ENCODE measurements around the gene STRN4.
A peak's percentile ranks its signal among the peaks of the same experiment; 100 is the strongest.

Gene STRN4

DNA sequence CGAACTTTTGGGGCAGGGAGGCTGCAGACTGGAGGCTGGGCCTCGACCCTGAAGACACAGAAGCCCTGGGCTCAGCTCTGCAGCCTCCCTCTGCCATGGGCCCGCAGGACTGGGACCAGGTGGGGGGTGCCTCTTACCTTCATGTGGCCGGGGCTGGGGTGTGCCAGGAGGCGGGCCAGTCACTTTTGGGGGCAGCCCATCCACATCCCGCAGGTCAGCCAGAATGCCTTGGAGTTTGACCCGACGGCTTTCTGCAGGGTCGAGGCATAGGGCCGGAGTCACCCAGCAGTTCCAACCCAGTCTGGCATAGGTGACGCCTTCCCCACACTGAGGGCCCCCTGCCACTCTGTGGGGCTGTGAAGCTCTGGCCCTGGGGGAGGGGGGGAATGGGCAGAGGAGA lies 18.5 kb downstream of the STRN4 start:
- Histone ChIP-seq H3K27ac (ENCODE audit: low read depth, low read length) (peak overlapping the region; percentile 2), H3K4me3 (ENCODE audit: low read depth in 1 of 2, low read length in 2 of 2) (no peak overlapping the region), H3K9ac (ENCODE audit: low read length) (no peak overlapping the region), H3K9me3 (ENCODE audit: low read length) (no peaks in the 10 kb centered on the region), H3K27me3 (ENCODE audit: control insufficient read depth in 1 of 2, insufficient read depth in 2 of 2, low read length in 2 of 2) (no peaks in the 10 kb centered on the region), H3K4me1 (ENCODE audit: insufficient read depth, low read length) (peaks cover 12% of the 10 kb centered on the region), H3K36me3 (ENCODE audit: insufficient read depth, low read length) (peaks cover 76% of the 10 kb centered on the region)

DNA sequence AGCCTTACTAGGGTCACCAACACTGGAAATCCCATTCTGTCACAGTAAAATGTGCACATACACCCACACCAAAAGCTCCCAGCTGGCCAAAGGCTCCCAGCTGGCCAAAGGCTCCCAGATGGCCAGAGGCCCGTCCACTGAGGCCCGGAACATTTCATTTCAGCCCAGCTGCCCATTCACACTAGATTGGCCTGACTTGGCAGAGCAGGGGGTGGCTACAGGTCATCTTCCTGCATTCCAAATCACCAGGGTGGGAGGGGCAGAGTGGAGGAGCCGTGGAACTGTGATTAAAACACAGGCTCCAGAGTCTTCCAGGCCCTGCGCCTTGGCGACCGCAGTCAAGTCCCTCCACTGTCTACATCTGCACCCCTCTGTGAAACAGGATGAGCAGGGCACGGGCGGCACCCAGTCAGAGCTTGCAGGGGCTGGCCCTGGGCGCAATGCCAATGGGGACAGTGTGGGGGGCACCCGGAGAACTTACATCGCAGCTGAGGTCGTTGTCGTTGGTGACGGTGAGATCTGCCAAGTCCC lies 19.2 kb downstream of the STRN4 start:
- no peak overlapping the region for H3K27ac ChIP-seq (ENCODE audit: low read depth, low read length)
- peaks cover 80% of the 10 kb centered on the region for H3K36me3 ChIP-seq (ENCODE audit: insufficient read depth, low read length)
- H3K9ac ChIP-seq (ENCODE audit: low read length) = no peak overlapping the region

DNA sequence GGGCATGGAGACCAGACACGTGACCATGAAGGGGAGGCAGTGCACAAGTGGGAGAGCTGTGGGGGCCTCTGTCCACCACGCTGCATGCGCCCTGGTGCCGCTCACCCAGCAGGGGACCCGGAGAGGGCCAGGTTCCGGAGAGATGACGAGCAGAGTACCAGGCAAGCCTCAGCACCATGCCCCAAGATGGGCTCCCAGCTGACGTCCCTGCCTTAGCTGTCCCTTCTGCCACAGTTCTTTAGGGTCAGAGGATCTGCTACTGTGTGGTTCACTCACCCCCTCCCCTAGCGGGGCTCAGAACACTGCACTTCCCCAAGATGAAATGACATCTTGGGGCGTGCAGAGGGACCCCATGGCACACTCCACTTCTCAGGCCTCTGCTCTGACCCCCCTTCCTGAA lies 19.7 kb downstream of the STRN4 start:
- no peak overlapping the region for H3K4me3 ChIP-seq (ENCODE audit: low read depth in 1 of 2, low read length in 2 of 2)
- H3K27ac ChIP-seq (ENCODE audit: low read depth, low read length) = no peak overlapping the region
- H3K4me1 ChIP-seq (ENCODE audit: insufficient read depth, low read length) = peaks cover 12% of the 10 kb centered on the region
- peaks cover 85% of the 10 kb centered on the region for H3K36me3 ChIP-seq (ENCODE audit: insufficient read depth, low read length)
- H3K9me3 ChIP-seq (ENCODE audit: low read length) = no peaks in the 10 kb centered on the region
- H3K27me3 ChIP-seq (ENCODE audit: control insufficient read depth in 1 of 2, insufficient read depth in 2 of 2, low read length in 2 of 2) = no peaks in the 10 kb centered on the region
- no peak overlapping the region for H3K9ac ChIP-seq (ENCODE audit: low read length)

More for the DNA sequence above, 19.2 kb downstream of the STRN4 start:
- Histone ChIP-seq H3K4me1 (ENCODE audit: insufficient read depth, low read length) (peaks cover 12% of the 10 kb centered on the region), H3K9me3 (ENCODE audit: low read length) (no peaks in the 10 kb centered on the region), H3K4me3 (ENCODE audit: low read depth in 1 of 2, low read length in 2 of 2) (no peak overlapping the region), H3K27me3 (ENCODE audit: control insufficient read depth in 1 of 2, insufficient read depth in 2 of 2, low read length in 2 of 2) (no peaks in the 10 kb centered on the region)

DNA sequence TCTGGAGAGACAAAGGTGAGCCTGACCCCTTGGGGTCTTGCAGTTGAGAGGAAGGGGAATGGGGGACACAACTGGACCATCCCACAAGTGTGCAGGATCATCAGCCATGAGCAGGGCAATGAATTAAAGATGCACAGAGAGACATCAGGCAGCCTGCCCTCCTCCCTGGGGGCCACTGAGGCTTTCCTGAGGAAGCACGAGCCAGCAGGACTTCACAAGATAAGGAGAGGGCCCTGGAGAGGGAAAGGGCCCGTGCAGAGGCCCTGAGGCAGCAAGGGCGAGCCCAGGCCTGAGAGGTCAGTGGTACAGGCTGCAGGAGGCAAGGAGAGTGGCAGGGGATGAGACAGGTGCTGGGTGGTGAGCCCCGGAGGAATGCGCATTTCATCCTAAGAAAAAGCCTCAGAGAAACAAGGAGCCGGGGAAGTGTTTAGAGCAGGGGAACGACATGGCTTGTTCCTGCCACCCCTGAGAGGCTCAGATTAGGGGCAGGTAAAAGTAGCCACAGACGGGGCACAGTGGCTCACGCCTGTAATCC lies 20.3 kb downstream of the STRN4 start:
- Histone ChIP-seq H3K9ac (ENCODE audit: low read length) (no peak overlapping the region), H3K27ac (ENCODE audit: low read depth, low read length) (no peak overlapping the region), H3K4me3 (ENCODE audit: low read depth in 1 of 2, low read length in 2 of 2) (no peak overlapping the region), H3K9me3 (ENCODE audit: low read length) (no peaks in the 10 kb centered on the region), H3K27me3 (ENCODE audit: control insufficient read depth in 1 of 2, insufficient read depth in 2 of 2, low read length in 2 of 2) (no peaks in the 10 kb centered on the region), H3K36me3 (ENCODE audit: insufficient read depth, low read length) (peaks cover 85% of the 10 kb centered on the region), H3K4me1 (ENCODE audit: insufficient read depth, low read length) (peaks cover 12% of the 10 kb centered on the region)

DNA sequence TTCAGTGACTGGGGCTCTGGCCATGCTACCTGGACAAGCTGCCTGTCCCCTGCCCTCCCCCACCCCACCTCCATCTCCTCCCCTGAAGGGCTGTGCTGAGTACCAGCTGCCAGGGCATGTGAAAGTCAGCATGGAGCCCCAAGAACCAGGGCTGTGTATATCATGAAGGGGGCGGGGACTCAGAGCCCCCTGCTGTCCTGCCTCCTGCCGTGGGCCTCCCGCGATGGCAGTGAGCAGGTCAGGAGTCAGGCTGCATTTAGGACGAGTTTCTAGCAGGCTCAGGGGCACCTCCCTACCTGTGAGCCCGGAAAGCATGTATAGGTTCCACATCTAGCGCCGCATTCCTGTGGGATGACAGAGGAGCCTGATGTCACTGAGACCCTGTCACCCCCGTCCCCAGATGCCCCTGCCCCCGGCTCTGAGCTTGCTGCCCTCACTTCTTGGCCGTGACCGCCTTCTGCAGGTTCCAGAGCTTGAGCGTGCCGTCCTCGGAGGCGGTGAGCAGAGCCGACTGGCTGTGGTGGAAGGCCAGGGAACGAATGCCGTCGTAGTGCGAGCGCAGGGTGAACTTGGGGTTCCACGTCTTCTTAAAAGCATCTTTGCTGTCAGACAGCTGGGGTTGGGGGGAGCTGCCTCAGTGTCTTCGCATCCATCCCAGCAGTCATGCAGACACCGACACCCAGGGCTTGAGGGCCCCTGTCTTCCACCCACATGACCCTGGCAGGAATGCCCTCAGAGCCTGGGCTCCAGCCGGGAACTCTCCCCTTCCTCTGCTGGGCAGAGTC lies 21.0 kb downstream of the STRN4 start:
- peaks cover 12% of the 10 kb centered on the region for H3K4me1 ChIP-seq (ENCODE audit: insufficient read depth, low read length)
- no peak overlapping the region for H3K4me3 ChIP-seq (ENCODE audit: low read depth in 1 of 2, low read length in 2 of 2)
- H3K36me3 ChIP-seq (ENCODE audit: insufficient read depth, low read length) = peaks cover 86% of the 10 kb centered on the region
- no peak overlapping the region for H3K27ac ChIP-seq (ENCODE audit: low read depth, low read length)
- H3K9me3 ChIP-seq (ENCODE audit: low read length) = no peaks in the 10 kb centered on the region
- H3K27me3 ChIP-seq (ENCODE audit: control insufficient read depth in 1 of 2, insufficient read depth in 2 of 2, low read length in 2 of 2) = no peaks in the 10 kb centered on the region
- no peak overlapping the region for H3K9ac ChIP-seq (ENCODE audit: low read length)

DNA sequence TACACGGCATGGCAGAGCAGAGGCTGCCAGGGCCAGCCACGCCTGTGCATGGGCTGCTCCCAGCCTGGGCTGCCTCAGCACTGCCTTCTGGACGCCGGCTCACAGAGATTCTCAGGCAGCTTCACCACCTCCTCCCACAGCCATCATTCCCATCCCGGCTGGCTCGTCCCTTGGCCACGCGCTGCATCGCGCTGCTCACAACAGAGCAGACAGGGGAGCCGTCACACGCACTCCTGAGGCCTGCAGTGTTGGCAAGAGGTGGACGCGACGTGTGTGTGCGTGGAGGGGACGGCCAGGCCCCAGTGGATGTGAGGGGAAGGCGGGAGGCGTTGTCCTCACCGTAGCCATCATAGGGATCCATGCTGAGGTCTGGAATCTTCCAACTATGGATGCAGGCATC lies 21.8 kb downstream of the STRN4 start:
- Histone ChIP-seq H3K9me3 (ENCODE audit: low read length) (no peaks in the 10 kb centered on the region), H3K27me3 (ENCODE audit: control insufficient read depth in 1 of 2, insufficient read depth in 2 of 2, low read length in 2 of 2) (no peaks in the 10 kb centered on the region), H3K27ac (ENCODE audit: low read depth, low read length) (no peak overlapping the region), H3K4me1 (ENCODE audit: insufficient read depth, low read length) (peaks cover 12% of the 10 kb centered on the region), H3K9ac (ENCODE audit: low read length) (no peak overlapping the region), H3K4me3 (ENCODE audit: low read depth in 1 of 2, low read length in 2 of 2) (no peak overlapping the region), H3K36me3 (ENCODE audit: insufficient read depth, low read length) (peaks cover 85% of the 10 kb centered on the region)

DNA sequence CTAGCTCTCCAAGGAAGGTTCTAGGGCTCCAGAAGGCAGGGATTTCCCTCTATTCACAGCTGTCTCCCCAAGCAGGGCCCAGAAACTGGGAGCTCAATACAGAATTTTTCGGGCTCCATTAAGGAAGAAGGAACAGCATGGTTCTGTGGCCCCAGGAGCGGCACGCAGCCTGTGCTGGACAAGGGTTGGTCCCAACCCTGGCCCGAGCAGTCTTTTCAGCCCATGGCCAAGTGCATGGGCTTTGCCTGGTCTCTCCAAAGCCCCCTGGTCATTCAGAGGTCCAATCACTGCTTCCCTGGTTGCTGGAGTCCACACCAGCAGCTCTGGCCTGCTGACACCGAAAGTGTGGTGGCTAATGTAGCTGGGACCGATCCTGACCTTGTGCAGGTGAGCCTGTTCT lies 22.8 kb downstream of the STRN4 start:
- Histone ChIP-seq H3K9me3 (ENCODE audit: low read length) (no peaks in the 10 kb centered on the region), H3K4me1 (ENCODE audit: insufficient read depth, low read length) (peaks cover 2% of the 10 kb centered on the region), H3K27me3 (ENCODE audit: control insufficient read depth in 1 of 2, insufficient read depth in 2 of 2, low read length in 2 of 2) (no peaks in the 10 kb centered on the region), H3K4me3 (ENCODE audit: low read depth in 1 of 2, low read length in 2 of 2) (no peak overlapping the region), H3K27ac (ENCODE audit: low read depth, low read length) (no peak overlapping the region), H3K36me3 (ENCODE audit: insufficient read depth, low read length) (peaks cover 79% of the 10 kb centered on the region), H3K9ac (ENCODE audit: low read length) (no peak overlapping the region)

DNA sequence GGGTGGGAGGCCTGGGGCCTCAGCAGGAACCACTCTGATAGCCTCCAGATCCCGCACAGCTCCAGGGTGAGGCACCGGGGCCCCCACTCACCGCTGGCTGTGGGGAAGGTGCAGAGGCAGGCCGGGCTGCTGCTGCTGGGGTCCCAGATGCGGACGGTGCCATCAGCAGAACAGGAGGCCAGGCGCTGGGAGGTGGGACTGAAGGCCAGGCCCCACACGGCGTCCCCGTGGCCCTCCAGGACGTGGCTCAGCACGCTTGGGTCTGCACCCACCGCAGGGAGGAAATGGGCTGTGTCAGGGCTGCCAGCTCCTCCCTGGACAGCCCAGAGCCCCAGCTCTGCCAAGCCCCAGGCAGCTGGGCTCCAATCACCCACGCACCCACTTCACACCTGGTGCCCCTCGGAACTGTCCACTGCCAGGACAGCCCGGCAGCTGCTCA lies 23.2 kb downstream of the STRN4 start:
- Histone ChIP-seq H3K4me3 (ENCODE audit: low read depth in 1 of 2, low read length in 2 of 2) (no peak overlapping the region), H3K27me3 (ENCODE audit: control insufficient read depth in 1 of 2, insufficient read depth in 2 of 2, low read length in 2 of 2) (no peaks in the 10 kb centered on the region), H3K27ac (ENCODE audit: low read depth, low read length) (no peak overlapping the region), H3K9me3 (ENCODE audit: low read length) (no peaks in the 10 kb centered on the region), H3K9ac (ENCODE audit: low read length) (no peak overlapping the region), H3K4me1 (ENCODE audit: insufficient read depth, low read length) (no peaks in the 10 kb centered on the region), H3K36me3 (ENCODE audit: insufficient read depth, low read length) (peaks cover 75% of the 10 kb centered on the region)

DNA sequence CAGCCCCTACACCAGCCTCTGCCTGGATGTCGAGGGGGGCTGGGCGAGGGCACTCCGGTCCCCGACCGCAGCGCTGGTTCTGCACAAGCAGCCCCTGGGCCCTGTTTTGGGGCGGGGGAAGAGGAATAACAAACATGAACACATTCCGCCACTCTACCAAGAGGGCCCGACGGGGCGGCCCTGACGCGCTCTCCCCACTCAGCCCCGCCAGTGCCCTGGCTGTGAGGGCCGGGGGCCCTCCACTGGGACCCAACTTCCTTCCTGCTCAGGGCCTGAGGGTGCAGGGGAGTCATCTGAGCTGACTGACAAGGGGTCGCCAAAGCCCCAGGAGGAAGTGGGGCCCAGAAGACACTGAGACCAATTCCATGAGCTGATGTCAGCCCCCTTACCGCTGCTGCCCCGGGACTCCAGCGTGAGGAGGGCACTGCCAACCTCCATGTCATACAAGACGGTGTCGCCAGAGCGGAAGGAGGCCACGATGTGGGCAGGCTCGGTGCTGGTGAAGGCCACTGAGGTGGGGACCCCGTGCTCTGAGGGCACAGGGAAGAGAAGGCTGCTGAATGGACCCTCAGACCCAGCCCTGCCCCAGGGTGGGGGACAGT lies 23.7 kb downstream of the STRN4 start:
- Histone ChIP-seq H3K9ac (ENCODE audit: low read length) (no peak overlapping the region), H3K27ac (ENCODE audit: low read depth, low read length) (no peak overlapping the region), H3K4me3 (ENCODE audit: low read depth in 1 of 2, low read length in 2 of 2) (no peak overlapping the region), H3K9me3 (ENCODE audit: low read length) (no peaks in the 10 kb centered on the region), H3K4me1 (ENCODE audit: insufficient read depth, low read length) (peaks cover 5% of the 10 kb centered on the region), H3K36me3 (ENCODE audit: insufficient read depth, low read length) (peaks cover 72% of the 10 kb centered on the region), H3K27me3 (ENCODE audit: control insufficient read depth in 1 of 2, insufficient read depth in 2 of 2, low read length in 2 of 2) (no peaks in the 10 kb centered on the region)

DNA sequence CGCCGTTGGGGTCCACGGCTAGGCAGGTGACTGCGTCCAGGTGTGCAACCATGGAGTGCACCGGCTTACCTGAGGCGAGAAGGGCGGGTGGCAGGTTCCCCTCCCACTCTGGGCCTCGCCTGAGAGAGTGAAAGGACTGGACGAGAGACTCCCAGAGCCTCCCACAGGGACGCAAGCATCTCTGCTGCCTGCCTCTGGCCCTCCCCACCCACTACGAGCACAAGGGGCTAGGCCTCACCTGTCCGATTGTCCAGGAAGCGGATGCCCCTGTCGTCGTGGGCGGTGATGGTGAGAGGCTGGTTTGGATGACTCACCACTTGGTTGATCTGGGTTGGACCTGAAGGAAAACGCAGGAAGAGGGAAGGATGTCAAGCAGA lies 24.3 kb downstream of the STRN4 start:
- no peaks in the 10 kb centered on the region for H3K9me3 ChIP-seq (ENCODE audit: low read length)
- H3K4me3 ChIP-seq (ENCODE audit: low read depth in 1 of 2, low read length in 2 of 2) = no peak overlapping the region
- H3K4me1 ChIP-seq (ENCODE audit: insufficient read depth, low read length) = peaks cover 5% of the 10 kb centered on the region
- H3K36me3 ChIP-seq (ENCODE audit: insufficient read depth, low read length) = peaks cover 66% of the 10 kb centered on the region
- no peaks in the 10 kb centered on the region for H3K27me3 ChIP-seq (ENCODE audit: control insufficient read depth in 1 of 2, insufficient read depth in 2 of 2, low read length in 2 of 2)
- no peak overlapping the region for H3K27ac ChIP-seq (ENCODE audit: low read depth, low read length)
- no peak overlapping the region for H3K9ac ChIP-seq (ENCODE audit: low read length)

DNA sequence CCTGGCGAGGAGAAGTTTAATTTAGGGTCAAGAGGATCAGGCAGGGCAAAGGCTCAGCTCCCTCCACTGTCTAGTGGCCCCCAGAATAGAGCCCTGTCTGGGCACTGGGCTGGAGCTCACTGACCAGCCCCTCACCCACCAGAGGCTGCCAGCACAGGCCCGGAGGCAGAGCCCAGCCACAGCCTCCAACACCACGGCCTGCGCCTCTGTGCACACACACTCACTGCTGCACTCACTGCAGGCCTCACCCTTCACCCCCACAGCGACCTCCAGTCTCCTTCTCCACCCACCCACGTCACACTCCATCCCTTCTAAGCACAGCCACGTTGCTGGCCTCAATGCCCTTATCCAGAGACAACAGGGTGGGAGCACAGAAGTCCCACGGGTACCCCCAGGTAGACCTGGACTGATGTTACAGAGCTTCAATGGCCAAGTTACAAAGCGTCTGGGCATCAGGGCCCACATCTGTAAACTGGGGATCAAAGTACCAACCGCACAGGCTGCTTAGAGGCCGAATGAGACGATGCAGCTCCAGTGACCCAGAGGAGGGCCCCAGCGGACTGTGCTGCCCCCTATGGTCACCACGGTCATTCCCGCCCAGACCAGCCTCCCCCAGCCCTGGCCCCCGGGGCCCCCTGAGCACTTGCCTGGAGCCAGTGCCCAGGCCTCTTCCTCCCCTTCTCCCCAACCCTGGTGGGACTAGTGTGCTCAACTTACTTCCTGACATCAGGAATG lies 24.8 kb downstream of the STRN4 start:
- Histone ChIP-seq H3K27ac (ENCODE audit: low read depth, low read length) (no peak overlapping the region), H3K36me3 (ENCODE audit: insufficient read depth, low read length) (peaks cover 65% of the 10 kb centered on the region), H3K9ac (ENCODE audit: low read length) (no peak overlapping the region), H3K27me3 (ENCODE audit: control insufficient read depth in 1 of 2, insufficient read depth in 2 of 2, low read length in 2 of 2) (no peaks in the 10 kb centered on the region), H3K4me3 (ENCODE audit: low read depth in 1 of 2, low read length in 2 of 2) (no peak overlapping the region), H3K9me3 (ENCODE audit: low read length) (no peaks in the 10 kb centered on the region), H3K4me1 (ENCODE audit: insufficient read depth, low read length) (peaks cover 5% of the 10 kb centered on the region)

All from muscle layer of colon (tissue), 2 donors.